ENCODE data around the gene NFATC1.

The NFATC1 gene

DNA sequence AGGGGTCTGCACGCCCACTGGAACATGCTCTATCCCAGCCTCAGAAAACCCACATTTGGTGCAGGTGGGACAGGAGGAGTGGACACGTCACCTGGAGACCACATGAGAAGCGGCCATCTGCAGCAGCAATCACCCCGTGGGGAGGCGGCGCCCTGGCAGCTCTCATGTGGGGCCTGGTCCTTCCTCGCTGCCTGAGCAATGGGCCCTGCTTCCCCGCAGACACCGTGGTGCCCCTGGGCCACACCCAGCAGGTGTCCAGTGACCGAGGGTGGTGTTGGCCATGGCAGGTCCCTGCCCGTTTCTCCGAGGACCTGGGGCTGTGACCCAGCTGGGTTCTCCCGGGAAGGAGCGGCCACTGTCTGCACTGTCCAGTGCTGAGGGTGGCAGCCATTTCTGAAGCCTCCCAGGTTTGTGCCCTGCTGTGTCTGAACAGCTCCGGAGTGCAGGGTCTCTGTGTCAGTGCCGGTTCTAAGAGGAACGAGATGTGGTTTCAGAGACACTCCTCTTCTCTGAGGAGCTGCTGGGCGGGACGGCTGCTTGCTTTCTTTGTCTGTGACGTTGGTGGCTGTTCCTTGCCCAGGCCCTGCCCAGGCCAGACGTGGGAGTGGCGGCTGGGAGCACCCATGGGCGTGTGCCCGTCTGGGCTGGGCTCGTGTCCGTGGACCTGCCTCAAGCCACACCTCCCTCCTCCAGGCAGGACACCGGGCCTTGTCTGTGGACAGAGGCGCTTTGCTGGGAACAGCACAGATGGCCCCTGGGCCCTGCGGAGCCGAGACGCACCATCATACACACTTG, 44.8 kb downstream of the NFATC1 start:
- DNase-seq (ENCODE audit: low spot score), result no peak
- no peak for TF ChIP-seq CTCF (IDR thresholded peaks at IDR 0.05; ENCODE audit: borderline replicate concordance, control extremely low read depth, extremely low read depth, insufficient read depth, missing control alignments)
- in situ Hi-C loops (cut with MboI; ENCODE audit: low sequenced_read_pairs, unreplicated experiment), result no loop called here

DNA sequence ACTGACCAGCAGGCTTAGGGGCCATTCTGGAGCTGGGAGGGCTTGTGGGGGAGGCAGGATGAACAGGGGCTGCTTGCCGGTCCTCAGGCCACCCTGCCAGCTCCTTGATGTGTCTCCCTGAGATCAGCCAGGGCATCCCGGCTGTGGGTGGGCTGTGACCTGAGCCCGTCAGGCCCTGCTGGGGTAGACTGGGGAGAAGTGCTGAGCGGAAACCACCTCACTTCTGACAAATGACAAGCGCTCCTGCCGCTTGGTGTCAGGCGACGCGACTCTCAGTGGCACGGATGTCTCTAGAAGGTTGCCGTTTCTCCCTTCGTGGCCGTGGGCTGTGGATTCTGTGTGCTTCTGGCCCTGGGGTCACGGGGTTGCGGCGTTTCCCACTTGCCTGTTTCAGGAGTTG, 45.7 kb downstream of the NFATC1 start:
- no peak for DNase-seq (ENCODE audit: low spot score)
- in situ Hi-C loops (cut with MboI; ENCODE audit: low sequenced_read_pairs, unreplicated experiment), result no loop called here
- TF ChIP-seq CTCF (IDR thresholded peaks at IDR 0.05; ENCODE audit: borderline replicate concordance, control extremely low read depth, extremely low read depth, insufficient read depth, missing control alignments), result no peak

DNA sequence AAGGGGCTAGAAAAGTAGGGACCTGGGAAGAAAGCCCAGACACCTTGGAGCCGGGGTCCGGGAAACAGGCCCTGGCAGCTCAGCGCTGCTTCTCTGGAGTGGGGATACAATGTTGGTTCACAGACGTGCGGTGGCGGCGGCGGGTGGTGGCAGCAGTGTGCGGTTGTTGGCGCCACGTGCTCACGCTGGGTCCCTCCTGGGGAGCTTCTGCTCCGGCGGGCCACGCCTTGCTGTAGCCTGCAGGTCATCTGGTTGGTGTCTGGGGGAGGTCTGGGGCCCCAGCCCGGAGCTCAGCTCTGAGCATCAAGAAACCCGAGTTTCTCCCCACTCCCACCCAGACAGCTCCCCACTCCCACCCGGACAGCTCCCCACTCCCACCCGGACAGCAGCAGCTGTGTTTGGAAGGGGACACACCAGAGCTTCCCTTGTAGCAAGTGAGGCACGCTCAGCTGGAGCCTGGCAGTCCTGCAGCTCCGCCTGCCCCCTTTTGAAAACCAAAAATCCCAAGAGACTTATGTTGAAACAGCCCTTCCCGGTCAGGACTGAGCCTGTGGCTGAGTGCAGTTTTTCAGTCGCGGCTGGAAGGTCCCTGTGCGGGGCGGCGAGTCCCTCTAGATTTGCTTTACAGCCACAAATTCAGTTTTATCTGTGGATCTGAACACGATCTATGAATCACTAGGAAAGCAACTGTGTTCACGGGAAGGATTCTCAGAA, 46.9 kb downstream of the NFATC1 start:
- no peak for TF ChIP-seq CTCF (IDR thresholded peaks at IDR 0.05; ENCODE audit: borderline replicate concordance, control extremely low read depth, extremely low read depth, insufficient read depth, missing control alignments)
- DNase-seq (ENCODE audit: low spot score), result no peak
- in situ Hi-C loops (cut with MboI; ENCODE audit: low sequenced_read_pairs, unreplicated experiment), result no loop called here

DNA sequence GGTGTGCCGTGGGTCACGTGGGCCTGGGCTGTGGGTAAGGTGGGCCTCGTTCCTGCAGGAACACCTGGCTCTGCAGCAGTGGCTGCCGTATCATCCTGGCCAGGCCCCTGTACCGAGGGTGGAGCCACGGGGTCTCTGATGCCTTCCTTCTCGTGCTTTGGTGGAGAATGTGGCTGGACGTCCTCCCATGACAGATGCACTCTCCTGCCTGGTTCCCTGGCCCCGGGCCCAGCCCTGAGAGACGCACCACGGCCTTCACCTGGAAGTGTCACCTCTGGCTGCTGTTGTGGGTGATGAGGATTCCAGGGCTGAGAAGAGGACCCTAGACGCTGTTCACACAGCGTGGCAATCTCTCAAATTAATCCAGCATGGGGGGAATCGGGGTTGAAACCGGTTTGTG, 49.5 kb downstream of the NFATC1 start:
- no peak for DNase-seq (ENCODE audit: low spot score)
- no peak for TF ChIP-seq CTCF (IDR thresholded peaks at IDR 0.05; ENCODE audit: borderline replicate concordance, control extremely low read depth, extremely low read depth, insufficient read depth, missing control alignments)
- in situ Hi-C loops (cut with MboI; ENCODE audit: low sequenced_read_pairs, unreplicated experiment), result no loop called here

GRCh38 chr18:79445696-79446561, 50.2 kb downstream of the NFATC1 start:
- no peak for TF ChIP-seq CTCF (IDR thresholded peaks at IDR 0.05; ENCODE audit: borderline replicate concordance, control extremely low read depth, extremely low read depth, insufficient read depth, missing control alignments)
- in situ Hi-C loops (cut with MboI; ENCODE audit: low sequenced_read_pairs, unreplicated experiment), result no loop called here
- no peak for DNase-seq (ENCODE audit: low spot score)

DNA sequence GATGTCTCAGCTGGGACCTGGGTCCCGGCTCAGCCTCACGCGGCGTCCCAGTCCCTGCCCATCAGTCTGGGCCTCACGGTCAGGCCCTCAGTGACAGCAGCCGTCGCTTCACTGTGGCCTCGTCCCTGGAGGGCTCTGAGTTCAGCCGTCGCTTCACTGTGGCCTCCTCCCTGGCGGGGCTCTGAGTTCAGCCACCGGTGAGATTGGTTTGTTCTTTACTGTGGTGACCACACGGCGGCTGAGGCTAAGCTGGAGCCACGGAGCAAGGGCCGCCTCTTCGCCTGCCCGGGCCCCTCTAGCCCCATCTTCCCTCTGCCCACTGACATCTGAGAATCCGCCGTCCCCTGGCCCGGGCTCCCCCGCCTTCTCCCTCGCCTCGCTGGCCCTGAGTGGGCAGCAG, 51.2 kb downstream of the NFATC1 start:
- in situ Hi-C loops (cut with MboI; ENCODE audit: low sequenced_read_pairs, unreplicated experiment), result no loop called here
- DNase-seq (ENCODE audit: low spot score), result no peak
- no peak for TF ChIP-seq CTCF (IDR thresholded peaks at IDR 0.05; ENCODE audit: borderline replicate concordance, control extremely low read depth, extremely low read depth, insufficient read depth, missing control alignments)

Measured in GM13976 (cell line).